H9 (cell line): Measurements from ENCODE around the gene NCCRP1. TPM values are rescaled to one million over a fixed set of nuclear protein-coding genes. Genes with fewer than 3 reads are reported as not detected.

Experiments used
- DNase-seq: peaks from one replicate; pipeline ENCODE4 v3.0.0-alpha.2; 2017
- H2AFZ ChIP-seq: one replicate; pipeline ENCODE4 v1.6.1; 2013; ENCODE audit warnings: mild to moderate bottlenecking, low read length, control low read depth, moderate library complexity
- H2AK5ac ChIP-seq: 2 replicates; pipeline ENCODE4 v1.6.1; 2013; ENCODE audit warnings: low read length, control low read depth, mixed read lengths; ENCODE audit not compliant: insufficient read length
- H2BK120ac ChIP-seq: one replicate; pipeline ENCODE4 v1.6.1; 2013; ENCODE audit warnings: low read depth, mild to moderate bottlenecking, low read length, control low read depth, inconsistent platforms; ENCODE audit not compliant: poor library complexity, severe bottlenecking
- H2BK12ac ChIP-seq: 2 replicates; pipeline ENCODE4 v1.6.1; 2013; ENCODE audit warnings: low read length, control low read depth, mixed read lengths, low read depth; ENCODE audit not compliant: insufficient read length
- H2BK15ac ChIP-seq: 2 replicates; pipeline ENCODE4 v1.6.1; 2013; ENCODE audit warnings: low read depth, low read length, control low read depth
- H2BK20ac ChIP-seq: one replicate; pipeline ENCODE4 v1.6.1; 2013; ENCODE audit warnings: low read depth, mild to moderate bottlenecking, low read length, control low read depth, inconsistent platforms; ENCODE audit not compliant: poor library complexity, severe bottlenecking
- H2BK5ac ChIP-seq: 2 replicates; pipeline ENCODE4 v1.6.1; 2013; ENCODE audit warnings: low read length, control low read depth, mixed read lengths; ENCODE audit not compliant: insufficient read length
- H3K14ac ChIP-seq: 2 replicates; pipeline ENCODE4 v1.6.1; 2013; ENCODE audit warnings: low read length, control low read depth; ENCODE audit not compliant: insufficient read depth
- H3K18ac ChIP-seq: 2 replicates; pipeline ENCODE4 v1.6.1; 2013; ENCODE audit warnings: low read depth, mild to moderate bottlenecking, mixed read lengths, low read length, control low read depth; ENCODE audit not compliant: insufficient read length
- H3K23ac ChIP-seq: 2 replicates; pipeline ENCODE4 v1.6.1; 2013; ENCODE audit warnings: low read length, control low read depth, mixed read lengths, low read depth; ENCODE audit not compliant: insufficient read length
- H3K23me2 ChIP-seq: 2 replicates; pipeline ENCODE4 v1.6.1; 2013; ENCODE audit warnings: low read depth, mild to moderate bottlenecking, mixed read lengths, low read length, control low read depth; ENCODE audit not compliant: insufficient read length, poor library complexity, severe bottlenecking
- H3K27ac ChIP-seq: 2 replicates; pipeline ENCODE4 v1.5.1; 2013; ENCODE audit warnings: low read length, control low read depth, mixed read lengths, low read depth; ENCODE audit not compliant: insufficient read length
- H3K27me3 ChIP-seq: 2 replicates; pipeline ENCODE4 v1.6.1; 2013; ENCODE audit warnings: low read length, control low read depth, inconsistent platforms; ENCODE audit not compliant: insufficient read depth
- H3K4ac ChIP-seq: 2 replicates; pipeline ENCODE4 v1.6.1; 2013; ENCODE audit warnings: low read depth, mild to moderate bottlenecking, control low read depth, inconsistent platforms, low read length, moderate library complexity
- H3K4me1 ChIP-seq: 2 replicates; pipeline ENCODE4 v1.6.1; 2013; ENCODE audit warnings: low read length, control low read depth, inconsistent platforms; ENCODE audit not compliant: insufficient read depth
- H3K4me2 ChIP-seq: 2 replicates; pipeline ENCODE4 v1.6.1; 2013; ENCODE audit warnings: low read length, control low read depth, mixed read lengths; ENCODE audit not compliant: insufficient read length, insufficient read depth
- H3K56ac ChIP-seq: 2 replicates; pipeline ENCODE4 v1.6.1; 2013; ENCODE audit warnings: low read depth, mild to moderate bottlenecking, mixed read lengths, low read length, control low read depth; ENCODE audit not compliant: insufficient read length
- H3K79me1 ChIP-seq: 2 replicates; pipeline ENCODE4 v1.6.1; 2013; ENCODE audit warnings: low read depth, mild to moderate bottlenecking, moderate library complexity, low read length, control low read depth, inconsistent platforms; ENCODE audit not compliant: insufficient read depth, poor library complexity, severe bottlenecking
- H3K79me2 ChIP-seq: 2 replicates; pipeline ENCODE4 v1.6.1; 2013; ENCODE audit warnings: low read length, control low read depth, inconsistent platforms; ENCODE audit not compliant: insufficient read depth
- H3K9ac ChIP-seq: 2 replicates; pipeline ENCODE4 v1.6.1; 2013; ENCODE audit warnings: low read length, control low read depth, mixed read lengths; ENCODE audit not compliant: insufficient read length; ENCODE audit errors: extremely low read depth
- H3K9me3 ChIP-seq: one replicate; pipeline ENCODE4 v1.6.1; 2013; ENCODE audit warnings: low read depth, low read length, inconsistent platforms; ENCODE audit not compliant: control insufficient read depth
- H3T11ph ChIP-seq: one replicate; pipeline ENCODE4 v1.6.1; 2013; ENCODE audit warnings: mild to moderate bottlenecking, low read length, control low read depth, inconsistent platforms
- H4K20me1 ChIP-seq: one replicate; pipeline ENCODE4 v1.6.1; 2013; ENCODE audit not compliant: control insufficient read depth, insufficient read length, insufficient read depth
- H4K5ac ChIP-seq: 2 replicates; pipeline ENCODE4 v1.6.1; 2013; ENCODE audit warnings: low read depth, mild to moderate bottlenecking, mixed read lengths, low read length, control low read depth; ENCODE audit not compliant: insufficient read length
- H4K8ac ChIP-seq: replicated peaks from 2 replicates; pipeline ENCODE4 v1.6.1; 2013; ENCODE audit warnings: low read length, control low read depth, mixed read lengths, low read depth; ENCODE audit not compliant: insufficient read length
- H4K91ac ChIP-seq: 2 replicates; pipeline ENCODE4 v1.6.1; 2013; ENCODE audit warnings: low read depth, mild to moderate bottlenecking, moderate library complexity, mixed read lengths, low read length, control low read depth; ENCODE audit not compliant: insufficient read length
- H3K27ac Mint-ChIP-seq, 3 experiments: 2 replicates in 2 of 3; 3 replicates in 1 of 3; pipeline ENCODE4 v1.8.0; 2020 to 2021; ENCODE audit warnings: mixed read lengths in 3 of 3, mild to moderate bottlenecking in 1 of 3, moderate library complexity in 1 of 3
- H3K27me3 Mint-ChIP-seq: 2 replicates; pipeline ENCODE4 v1.8.0; 2021; ENCODE audit warnings: low read depth, mild to moderate bottlenecking, moderate library complexity, mixed read lengths
- H3K36me3 Mint-ChIP-seq, 3 experiments: 2 replicates in 2 of 3; 3 replicates in 1 of 3; pipeline ENCODE4 v1.8.0; 2020 to 2021; ENCODE audit warnings: low read depth in 3 of 3, mixed read lengths in 3 of 3; ENCODE audit not compliant: insufficient read depth in 1 of 3
- H3K4me1 Mint-ChIP-seq, 2 experiments: 2 replicates each; pipeline ENCODE4 v1.8.0; 2020; ENCODE audit warnings: mixed read lengths in 2 of 2
- H3K4me3 Mint-ChIP-seq, 2 experiments: 2 replicates in 1 of 2; 3 replicates in 1 of 2; pipeline ENCODE4 v1.8.0; 2020 to 2021; ENCODE audit warnings: mild to moderate bottlenecking in 2 of 2, mixed read lengths in 2 of 2, moderate library complexity in 1 of 2
- H3K9me3 Mint-ChIP-seq, 2 experiments: 2 replicates in 1 of 2; 3 replicates in 1 of 2; pipeline ENCODE4 v1.8.0; 2020; ENCODE audit warnings: mild to moderate bottlenecking in 2 of 2, mixed read lengths in 2 of 2, moderate library complexity in 1 of 2
- WGBS: extraction: QIAGEN DNeasy Blood & Tissue Kit; methylation state at CpG from one replicate; pipeline ENCODE4 v1.1.7; 2013; ENCODE audit warnings: missing lambda C conversion rate, low lambda C conversion rate, mixed read lengths; ENCODE audit not compliant: insufficient read length; ENCODE audit errors: extremely low coverage; 5-methylcytosine and 5-hydroxymethylcytosine counted together
- total RNA-seq: library from RNA; stranded (reverse); gene quantifications from 2 replicates; pipeline ENCODE4 v1.2.1, GENCODE V29; 2021
- TF ChIP-seq, protein P1 (sequence below): fragments of 200-600 bp; sonication (generic); conservative IDR thresholded peaks from 3 replicates; pipeline ENCODE4 v1.8.0; 2021; ENCODE audit warnings: antibody characterized with exemption, mild to moderate bottlenecking

Gene NCCRP1
- total RNA-seq, 1 experiment from 2014 or later = 1.9 TPM

DNA sequence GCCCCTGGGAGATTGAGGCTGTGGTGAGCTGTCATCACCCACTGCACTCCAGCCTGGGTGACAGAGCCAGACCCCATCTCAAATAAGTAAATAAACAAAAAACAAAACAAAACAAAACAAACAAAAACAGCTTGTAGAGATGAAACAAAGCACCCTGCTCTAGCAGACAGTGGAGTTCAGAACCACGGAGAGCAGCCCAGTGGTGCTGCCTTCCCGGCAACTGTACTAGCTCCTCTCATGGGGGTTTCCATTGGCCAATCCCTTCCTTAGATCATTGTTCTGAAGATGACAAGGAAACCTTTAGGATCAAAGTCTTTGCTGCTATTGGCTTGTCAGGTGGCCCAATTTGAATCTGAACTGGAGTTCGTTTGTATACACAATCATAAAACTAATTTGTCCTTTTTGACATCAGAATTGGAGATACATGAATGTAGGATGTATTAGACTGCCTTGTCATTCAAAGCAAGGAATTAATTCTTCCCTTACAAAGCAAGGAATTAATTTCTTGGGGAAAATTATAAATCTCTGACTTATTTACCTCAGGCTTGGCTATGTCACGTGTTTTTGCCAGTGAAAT is 27.0 kb downstream of the NCCRP1 start:
- H3K27ac Mint-ChIP-seq = no peak overlapping the region
- Histone ChIP-seq H3K23ac (no peak overlapping the region), H4K5ac (no peak overlapping the region), H2BK5ac (no peak overlapping the region), H3K9me3 (no peaks in the 10 kb centered on the region), H4K8ac (no peak overlapping the region), H3K27ac (no peak overlapping the region), H3K4me1 (no peaks in the 10 kb centered on the region), H3T11ph (no peak overlapping the region), H3K79me1 (no peaks in the 10 kb centered on the region), H2BK120ac (no peak overlapping the region), H3K18ac (no peak overlapping the region), H3K9ac (no peak overlapping the region), H3K4ac (no peak overlapping the region), H3K27me3 (peaks cover 3% of the 10 kb centered on the region; the same call in 1 of the 2 replicates), H2AK5ac (no peak overlapping the region), H3K56ac (no peak overlapping the region), H4K91ac (no peak overlapping the region), H2AFZ (no peak overlapping the region), H4K20me1 (no peaks in the 10 kb centered on the region), H2BK20ac (no peak overlapping the region), H3K79me2 (no peaks in the 10 kb centered on the region), H3K23me2 (no peaks in the 10 kb centered on the region), H2BK15ac (no peak overlapping the region), H2BK12ac (no peak overlapping the region), H3K4me2 (no peak overlapping the region), H3K14ac (no peak overlapping the region)
- WGBS = no CpG with 5 or more reads among the region's 4 CpGs
- no peaks in the 10 kb centered on the region; a peak in 1 of 5 replicates for H3K9me3 Mint-ChIP-seq
- no peaks in the 10 kb centered on the region for H3K36me3 Mint-ChIP-seq
- H3K4me1 Mint-ChIP-seq = no peaks in the 10 kb centered on the region; a peak in 2 of 4 replicates
- DNase-seq = peak; percentile 56
- peaks cover 64% of the 10 kb centered on the region for H3K27me3 Mint-ChIP-seq
- TF ChIP-seq, protein P1, sequence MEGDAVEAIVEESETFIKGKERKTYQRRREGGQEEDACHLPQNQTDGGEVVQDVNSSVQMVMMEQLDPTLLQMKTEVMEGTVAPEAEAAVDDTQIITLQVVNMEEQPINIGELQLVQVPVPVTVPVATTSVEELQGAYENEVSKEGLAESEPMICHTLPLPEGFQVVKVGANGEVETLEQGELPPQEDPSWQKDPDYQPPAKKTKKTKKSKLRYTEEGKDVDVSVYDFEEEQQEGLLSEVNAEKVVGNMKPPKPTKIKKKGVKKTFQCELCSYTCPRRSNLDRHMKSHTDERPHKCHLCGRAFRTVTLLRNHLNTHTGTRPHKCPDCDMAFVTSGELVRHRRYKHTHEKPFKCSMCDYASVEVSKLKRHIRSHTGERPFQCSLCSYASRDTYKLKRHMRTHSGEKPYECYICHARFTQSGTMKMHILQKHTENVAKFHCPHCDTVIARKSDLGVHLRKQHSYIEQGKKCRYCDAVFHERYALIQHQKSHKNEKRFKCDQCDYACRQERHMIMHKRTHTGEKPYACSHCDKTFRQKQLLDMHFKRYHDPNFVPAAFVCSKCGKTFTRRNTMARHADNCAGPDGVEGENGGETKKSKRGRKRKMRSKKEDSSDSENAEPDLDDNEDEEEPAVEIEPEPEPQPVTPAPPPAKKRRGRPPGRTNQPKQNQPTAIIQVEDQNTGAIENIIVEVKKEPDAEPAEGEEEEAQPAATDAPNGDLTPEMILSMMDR = no peak
- no peak overlapping the region for H3K4me3 Mint-ChIP-seq
